Fibroblast of skin of right biceps (primary cell): ENCODE results near the gene PAX8.
"Not testable (repeated sequence)": the region's sequence is repeated elsewhere in the genome, so short reads cannot be mapped to it uniquely, and the experiment has no call there.

Experiments
- DNase-seq: peaks from one replicate; pipeline ENCODE4 v3.0.0-alpha.2; 2013

Gene PAX8

GRCh38 chr2:113288117-113288673 lies 9.5 kb upstream of the PAX8 start:
- not testable (repeated sequence) for DNase-seq

GRCh38 chr2:113285816-113286215 lies 7.1 kb upstream of the PAX8 start:
- DNase-seq: no peak

GRCh38 chr2:113284999-113285398 lies 6.3 kb upstream of the PAX8 start:
- DNase-seq: peak; percentile 80

- DNase-seq: peak; percentile 30
Observed at GRCh38 chr2:113284476-113284875, 5.8 kb upstream of the PAX8 start.

- peak; percentile 97 for DNase-seq
Observed at GRCh38 chr2:113283704-113284284, 5.1 kb upstream of the PAX8 start.

GRCh38 chr2:113282747-113283533 lies 4.2 kb upstream of the PAX8 start:
- DNase-seq: peak; percentile 33

- peak; percentile 56 for DNase-seq
Observed at GRCh38 chr2:113281910-113282746, 3.4 kb upstream of the PAX8 start.

GRCh38 chr2:113278073-113278741 lies 514 bp downstream of the PAX8 start:
- no peak for DNase-seq

- no peak for DNase-seq
Observed at GRCh38 chr2:113277474-113278072, 1.1 kb downstream of the PAX8 start.

- no peak for DNase-seq
Observed at GRCh38 chr2:113276761-113277425, 1.8 kb downstream of the PAX8 start.

GRCh38 chr2:113276216-113276760 lies 2.4 kb downstream of the PAX8 start:
- no peak for DNase-seq

GRCh38 chr2:113275556-113276215 lies 3.0 kb downstream of the PAX8 start:
- no peak for DNase-seq

GRCh38 chr2:113274432-113274831 lies 4.3 kb downstream of the PAX8 start:
- no peak for DNase-seq

- no peak for DNase-seq
Observed at GRCh38 chr2:113273981-113274380, 4.7 kb downstream of the PAX8 start.

GRCh38 chr2:113273027-113273551 lies 5.6 kb downstream of the PAX8 start:
- no peak for DNase-seq

- DNase-seq: no peak
Observed at GRCh38 chr2:113272477-113272876, 6.2 kb downstream of the PAX8 start.

- no peak for DNase-seq
Observed at GRCh38 chr2:113268621-113269360, 9.9 kb downstream of the PAX8 start.

- no peak for DNase-seq
Observed at GRCh38 chr2:113266431-113266830, 12.3 kb downstream of the PAX8 start.

GRCh38 chr2:113264713-113265403 lies 13.9 kb downstream of the PAX8 start:
- DNase-seq: no peak
